Skeletal muscle cell (primary cell): ENCODE data around the gene ZNF133.

Source experiments
- DNase-seq: peaks from one replicate; pipeline ENCODE4 v3.0.0-alpha.2; 2010; ENCODE audit warnings: low read depth
- H3K4me3 ChIP-seq: 2 replicates; pipeline ENCODE4 v1.5.1; 2011; ENCODE audit warnings: low read depth, mild to moderate bottlenecking, control low read depth, low read length, moderate library complexity

ZNF133 gene

GRCh38 chr20:18279242-18279641, 9.1 kb upstream of the ZNF133 start:
- no peak overlapping the region for H3K4me3 ChIP-seq
- no peak for DNase-seq

GRCh38 chr20:18284805-18285533, 3.4 kb upstream of the ZNF133 start:
- H3K4me3 ChIP-seq: no peak overlapping the region
- no peak for DNase-seq

GRCh38 chr20:18287546-18287914, 797 bp upstream of the ZNF133 start:
- DNase-seq: no peak
- peak overlapping the region; percentile 91 for H3K4me3 ChIP-seq

DNA sequence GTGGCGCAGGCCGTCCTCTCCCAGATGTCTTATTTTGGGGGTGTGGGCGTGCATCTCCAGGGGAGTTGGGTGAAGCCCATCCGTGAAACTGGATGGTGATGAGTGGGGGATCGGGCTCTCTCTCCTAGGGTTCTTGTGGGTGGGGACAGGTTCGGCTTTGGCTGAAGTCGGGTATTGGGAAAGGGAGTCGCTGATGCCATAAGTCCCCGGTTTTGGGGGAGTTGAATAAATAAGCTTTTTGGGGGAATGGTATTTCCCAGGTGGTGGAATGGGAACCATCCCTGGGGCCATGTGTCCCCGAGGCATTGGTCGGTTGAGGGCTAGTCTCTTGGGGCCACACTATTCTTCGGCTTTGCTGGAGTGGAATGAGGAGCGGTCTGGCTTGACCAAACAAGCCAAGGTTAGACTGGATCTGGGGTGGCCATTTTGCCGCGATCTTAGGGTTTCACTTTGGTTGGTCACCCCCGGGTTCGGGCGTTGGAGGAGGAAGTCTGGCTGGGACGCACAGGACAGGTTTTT, 481 bp downstream of the ZNF133 start:
- no peak for DNase-seq
- peak overlapping the region; percentile 91 for H3K4me3 ChIP-seq

GRCh38 chr20:18289306-18289705, 979 bp downstream of the ZNF133 start:
- H3K4me3 ChIP-seq: peak overlapping the region; percentile 91
- DNase-seq: no peak

DNA sequence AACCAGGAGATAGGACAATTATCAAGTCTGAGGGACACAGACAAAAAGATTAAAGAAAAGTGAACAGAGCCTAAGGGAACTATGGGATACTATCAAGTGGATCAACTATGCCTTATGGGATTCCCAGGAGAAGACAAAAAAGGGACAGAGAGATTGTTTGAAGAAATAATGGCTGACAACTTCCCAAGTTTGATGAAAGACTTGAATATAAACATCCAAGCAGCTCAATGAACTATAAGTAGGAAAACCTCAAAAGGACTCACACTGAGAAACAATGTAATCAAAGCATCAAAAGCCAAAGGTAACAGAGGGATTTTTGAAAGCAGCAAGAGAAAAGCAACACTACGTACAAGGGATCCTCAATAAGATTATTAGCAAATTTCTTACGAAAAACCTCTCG, 11.0 kb downstream of the ZNF133 start:
- H3K4me3 ChIP-seq: no peak overlapping the region

GRCh38 chr20:18304618-18305017, 16.3 kb downstream of the ZNF133 start:
- DNase-seq: no peak
- H3K4me3 ChIP-seq: no peak overlapping the region

More for the DNA sequence above, 11.0 kb downstream of the ZNF133 start:
- no peak for DNase-seq

DNA sequence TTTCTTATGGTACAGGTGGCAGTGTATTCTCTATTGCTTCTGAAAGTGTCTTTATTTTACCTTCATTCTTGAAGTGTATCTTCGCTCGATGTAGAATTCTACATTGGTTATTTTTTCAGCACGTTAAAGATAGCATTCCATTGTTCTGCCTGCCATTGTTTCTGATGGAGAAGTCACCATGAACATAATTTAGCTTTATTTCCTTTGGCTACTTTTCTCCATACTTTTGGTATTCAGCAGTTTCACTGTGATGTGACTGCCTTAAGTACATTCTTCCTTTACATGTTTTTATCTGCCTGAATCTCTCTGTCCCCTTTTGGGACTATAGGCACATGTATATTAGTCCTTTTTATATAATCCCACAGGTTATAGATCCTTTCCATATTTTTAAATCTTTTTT, 19.0 kb downstream of the ZNF133 start:
- H3K4me3 ChIP-seq: no peak overlapping the region
- no peak for DNase-seq

- no peak for DNase-seq
Measured at GRCh38 chr20:18310051-18310450, 21.7 kb downstream of the ZNF133 start.

GRCh38 chr20:18310592-18310991, 22.3 kb downstream of the ZNF133 start:
- no peak for DNase-seq
- no peak overlapping the region for H3K4me3 ChIP-seq

More at GRCh38 chr20:18310051-18310450, 21.7 kb downstream of the ZNF133 start:
- H3K4me3 ChIP-seq: no peak overlapping the region

GRCh38 chr20:18312723-18313122, 24.4 kb downstream of the ZNF133 start:
- no peak overlapping the region for H3K4me3 ChIP-seq
- no peak for DNase-seq

DNA sequence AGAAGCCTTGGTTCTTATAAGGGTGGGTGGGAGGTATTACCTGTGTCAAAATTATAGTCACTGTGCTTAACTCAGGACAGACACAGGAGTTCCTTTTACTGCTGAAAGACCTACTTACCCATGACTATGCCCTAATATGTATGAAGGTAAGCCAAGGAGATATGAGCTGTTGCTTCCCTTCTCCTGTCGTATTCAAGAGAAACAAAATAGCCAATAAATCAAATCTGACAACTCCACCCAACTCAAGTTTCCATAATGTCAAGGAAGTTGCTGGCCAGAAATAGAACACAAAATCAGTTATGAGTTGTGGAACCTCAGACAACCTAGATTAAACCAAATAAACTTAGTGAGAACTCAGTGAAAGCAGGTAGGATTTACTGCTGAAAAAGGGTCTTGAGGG, 25.1 kb downstream of the ZNF133 start:
- no peak for DNase-seq
- no peak overlapping the region for H3K4me3 ChIP-seq

GRCh38 chr20:18314786-18315406, 26.6 kb downstream of the ZNF133 start:
- H3K4me3 ChIP-seq: no peak overlapping the region
- peak; percentile 25 for DNase-seq

DNA sequence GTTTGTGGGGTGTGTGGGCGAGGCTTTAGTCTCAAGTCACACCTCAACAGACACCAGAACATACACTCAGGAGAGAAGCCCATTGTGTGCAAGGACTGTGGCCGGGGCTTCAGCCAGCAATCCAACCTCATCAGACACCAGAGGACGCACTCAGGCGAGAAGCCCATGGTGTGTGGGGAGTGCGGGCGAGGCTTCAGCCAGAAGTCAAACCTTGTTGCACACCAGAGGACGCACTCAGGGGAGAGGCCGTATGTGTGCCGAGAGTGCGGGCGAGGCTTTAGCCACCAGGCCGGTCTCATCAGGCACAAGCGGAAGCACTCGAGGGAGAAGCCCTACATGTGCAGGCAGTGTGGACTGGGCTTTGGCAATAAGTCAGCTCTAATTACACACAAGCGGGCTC, 27.8 kb downstream of the ZNF133 start:
- DNase-seq: no peak
- no peak overlapping the region for H3K4me3 ChIP-seq

GRCh38 chr20:18321316-18321715, 33.0 kb downstream of the ZNF133 start:
- DNase-seq: no peak
- no peak overlapping the region for H3K4me3 ChIP-seq

GRCh38 chr20:18321976-18322950, 33.9 kb downstream of the ZNF133 start:
- H3K4me3 ChIP-seq: no peak overlapping the region
- no peak for DNase-seq

GRCh38 chr20:18323705-18324104, 35.4 kb downstream of the ZNF133 start:
- no peak overlapping the region for H3K4me3 ChIP-seq
- DNase-seq: no peak

GRCh38 chr20:18324596-18325089, 36.3 kb downstream of the ZNF133 start:
- DNase-seq: no peak
- H3K4me3 ChIP-seq: no peak overlapping the region

GRCh38 chr20:18326990-18327389, 38.7 kb downstream of the ZNF133 start:
- H3K4me3 ChIP-seq: no peak overlapping the region
- no peak for DNase-seq

DNA sequence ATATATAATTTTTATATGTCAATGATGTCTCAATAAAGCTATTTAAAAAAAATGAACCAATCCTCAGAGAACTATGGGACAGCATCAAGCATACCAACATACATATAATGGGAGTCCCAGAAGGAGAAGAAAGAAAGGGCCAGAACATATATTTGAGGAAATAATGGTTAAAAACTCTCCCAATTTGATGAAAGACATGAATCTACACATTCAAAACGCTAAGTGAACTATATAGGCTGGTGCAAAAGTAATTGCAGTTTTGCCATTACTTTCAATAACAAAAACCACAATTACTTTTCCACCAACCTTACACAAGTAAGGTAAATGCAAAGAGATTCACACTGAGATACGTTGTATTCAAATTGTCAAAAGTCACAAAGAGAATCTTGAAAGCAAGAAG, 43.4 kb downstream of the ZNF133 start:
- no peak for DNase-seq
- H3K4me3 ChIP-seq: no peak overlapping the region
